HG03378 (cell line): Measurements from ENCODE around the gene PDE9A.

Experiments
- ATAC-seq: cut with Tn5 transposase; IDR thresholded peaks from one replicate; pipeline ENCODE4 v1.9.1; 2021; ENCODE audit warnings: mild to moderate bottlenecking, moderate library complexity; ENCODE audit not compliant: unreplicated experiment

The PDE9A gene

DNA sequence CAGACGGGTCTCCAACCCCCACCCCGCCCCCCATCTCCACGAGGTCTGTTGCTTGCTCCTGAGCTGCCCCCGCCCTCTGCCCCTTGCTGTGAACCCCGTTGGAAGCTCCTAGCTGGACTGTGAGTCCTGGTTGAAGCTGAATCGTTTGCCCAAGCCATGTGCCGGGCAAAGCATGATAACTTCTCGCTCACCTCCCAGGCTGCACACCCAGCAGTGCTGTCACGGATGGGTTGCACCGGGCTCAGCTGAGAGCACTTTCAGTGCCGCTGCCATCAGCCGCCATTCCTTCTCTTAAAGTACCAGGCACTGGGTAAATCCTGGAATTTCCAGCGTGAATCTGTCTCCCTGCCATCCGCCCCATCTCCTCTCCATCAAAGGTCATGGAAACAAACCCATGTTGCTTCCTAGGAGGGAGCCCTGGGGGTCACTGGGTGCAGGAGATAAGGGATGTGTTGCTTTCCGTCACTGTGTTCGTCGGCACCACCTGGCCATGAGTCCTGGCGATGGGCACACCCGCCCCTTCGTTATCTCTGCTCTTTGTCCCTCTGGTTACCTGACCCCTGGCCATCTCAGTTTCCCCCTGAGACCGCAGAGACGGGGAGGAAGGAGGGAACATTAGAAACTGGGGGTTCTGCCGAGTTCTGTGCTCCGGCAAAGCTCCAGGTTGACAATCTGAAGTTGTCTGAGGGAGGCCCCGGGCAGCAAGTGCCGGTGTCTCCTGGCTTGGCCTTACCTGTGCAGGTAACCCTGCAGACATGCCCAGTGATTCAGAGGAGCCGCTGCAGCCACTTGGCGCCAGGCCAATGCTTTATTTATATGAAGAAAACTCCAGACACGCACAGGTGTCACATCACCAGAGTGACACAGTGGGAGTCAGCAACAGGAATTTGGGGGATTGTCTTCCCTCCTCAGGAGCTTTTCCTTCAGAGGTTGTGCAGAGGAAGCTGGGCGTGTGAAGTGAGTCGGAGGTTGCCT, 2.7 kb downstream of the PDE9A start:
- no peak for ATAC-seq

DNA sequence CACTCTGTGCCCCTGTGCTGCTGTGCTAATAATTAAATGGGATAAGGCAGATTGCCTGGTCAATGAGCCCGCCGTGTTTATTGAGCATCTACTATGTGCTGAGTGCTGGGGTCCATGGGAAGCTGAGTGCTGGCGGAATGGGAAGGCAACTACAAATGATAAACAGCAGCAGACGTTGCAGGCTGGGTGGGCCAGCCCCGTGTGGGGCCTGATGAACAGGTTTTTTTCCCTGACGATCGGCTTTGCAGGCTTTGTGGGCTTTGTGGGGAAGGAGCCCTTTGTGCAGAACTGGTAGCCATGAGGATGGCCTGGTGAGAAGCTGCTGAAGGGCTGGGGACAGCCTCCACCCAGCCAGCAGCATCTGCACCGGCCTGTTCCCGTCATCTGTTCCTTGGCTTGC, 3.5 kb downstream of the PDE9A start:
- ATAC-seq: no peak

DNA sequence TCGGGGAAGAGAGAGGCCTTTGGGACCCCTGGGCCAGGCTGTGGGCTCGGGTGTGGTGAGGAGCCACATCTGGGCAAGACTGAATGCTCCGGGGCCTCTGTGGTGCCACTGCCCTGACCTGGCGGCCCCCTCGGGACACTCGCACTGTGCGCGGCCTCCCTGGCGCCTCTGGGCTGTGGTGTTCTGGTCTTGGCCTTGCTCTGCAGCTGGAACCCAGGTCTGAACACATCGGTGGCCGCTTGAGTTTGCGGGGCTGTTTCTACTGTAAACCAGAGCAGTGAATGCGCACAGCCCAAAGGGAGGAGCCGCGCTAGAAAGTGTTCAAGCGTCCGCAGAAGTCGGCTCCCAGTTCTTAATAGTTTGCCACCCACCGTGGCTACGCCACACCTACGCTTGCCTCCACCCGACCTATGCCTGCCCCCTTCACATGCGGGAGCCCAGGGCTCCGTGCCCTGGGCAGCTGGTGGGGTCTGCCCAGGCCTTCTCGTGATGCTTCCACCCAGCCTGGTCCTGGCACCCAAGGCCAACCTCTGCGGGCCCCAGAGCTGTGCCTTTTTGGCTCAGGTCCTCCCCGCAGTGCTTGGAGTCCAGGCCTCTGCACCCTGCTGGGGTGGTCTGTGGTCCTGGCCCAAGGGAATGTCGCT, 4.4 kb downstream of the PDE9A start:
- no peak for ATAC-seq

DNA sequence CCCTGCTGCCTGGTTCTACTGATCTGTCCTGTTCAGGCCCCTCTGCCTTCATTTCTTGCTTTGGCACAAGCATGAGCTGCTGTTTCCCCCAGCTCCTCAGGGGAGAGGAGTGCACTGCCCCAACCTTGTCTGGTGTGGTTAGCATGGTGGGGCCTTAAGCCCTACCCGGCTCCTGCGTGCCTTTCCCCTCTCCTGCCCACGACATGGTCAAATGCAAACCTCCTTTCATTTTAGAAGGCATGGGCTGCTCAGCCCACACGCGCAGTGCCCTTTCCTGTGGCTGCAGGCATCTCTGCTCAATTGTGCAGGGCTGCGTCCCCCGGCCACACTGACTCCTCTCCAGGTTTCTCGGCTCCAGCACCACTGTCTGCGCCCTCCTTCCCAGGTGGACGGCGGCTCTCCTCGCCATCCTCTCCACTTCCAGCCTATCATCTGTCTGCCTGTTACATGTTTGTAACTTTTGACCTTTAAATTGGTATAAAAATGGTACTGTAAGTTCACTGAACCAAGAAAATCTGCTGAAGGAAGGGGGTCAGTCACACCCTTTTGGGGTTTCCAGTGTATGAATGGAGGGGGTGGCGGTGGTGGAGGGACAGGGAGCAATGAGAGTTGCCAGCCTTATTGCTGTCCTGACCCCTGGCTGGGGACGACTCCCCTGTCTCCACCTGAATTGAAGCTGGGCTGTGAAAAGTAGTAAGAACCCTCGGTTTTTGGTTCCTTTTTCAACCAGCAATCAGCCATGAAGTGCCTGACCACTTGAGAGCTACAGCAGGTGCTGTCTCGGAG, 5.1 kb downstream of the PDE9A start:
- ATAC-seq: no peak

DNA sequence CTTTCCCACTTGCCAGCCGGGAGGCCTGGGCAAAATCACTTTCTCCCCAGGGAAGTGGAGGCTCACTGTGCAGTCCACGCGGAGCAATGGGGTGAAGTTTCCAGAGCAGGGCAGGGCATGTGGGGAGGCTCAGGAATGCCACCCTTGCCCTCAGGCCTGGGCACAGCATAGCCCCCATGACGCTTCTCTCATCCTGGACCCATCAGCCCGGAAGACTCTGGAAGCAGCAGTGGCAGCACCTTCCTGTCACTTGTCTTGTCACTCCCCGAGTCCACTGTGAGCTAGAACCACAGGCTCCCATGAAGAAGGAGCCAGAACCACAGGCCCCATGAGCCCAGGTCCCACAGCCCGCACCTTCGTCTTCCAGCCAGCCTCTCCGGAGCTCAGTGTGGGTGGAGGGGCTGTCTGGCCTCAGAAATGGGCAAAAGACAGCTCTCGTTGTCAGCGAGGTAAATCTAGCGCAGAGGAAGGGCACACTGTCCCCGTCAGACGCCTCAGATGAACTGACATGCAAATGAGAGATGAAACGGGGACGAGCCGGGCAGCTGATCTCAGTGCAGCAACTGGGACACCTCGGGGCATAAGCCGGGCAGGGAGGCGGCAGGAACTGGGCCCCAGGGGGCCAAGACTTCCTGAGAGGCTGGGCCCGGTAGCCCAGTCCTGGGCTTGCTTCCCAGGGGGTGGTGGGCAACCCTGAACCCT, 6.1 kb downstream of the PDE9A start:
- ATAC-seq: no peak

DNA sequence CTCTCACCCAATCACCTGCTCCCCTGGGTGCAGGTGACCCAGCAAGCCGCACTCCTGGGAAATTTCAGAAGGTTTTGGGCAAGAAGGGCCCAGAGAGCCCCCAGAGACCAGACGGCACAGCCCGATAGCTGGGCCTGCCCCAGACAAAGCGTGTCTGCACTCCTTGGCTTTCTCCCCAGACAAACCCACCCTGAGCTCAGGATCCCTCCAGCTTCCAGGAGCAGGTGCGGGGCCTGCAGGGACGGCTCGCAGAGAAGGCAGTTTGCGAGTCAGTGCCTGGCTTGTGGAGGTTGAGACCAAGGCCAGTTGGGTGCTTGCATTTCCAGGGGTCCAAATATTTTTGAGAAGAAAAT, 6.7 kb downstream of the PDE9A start:
- no peak for ATAC-seq

DNA sequence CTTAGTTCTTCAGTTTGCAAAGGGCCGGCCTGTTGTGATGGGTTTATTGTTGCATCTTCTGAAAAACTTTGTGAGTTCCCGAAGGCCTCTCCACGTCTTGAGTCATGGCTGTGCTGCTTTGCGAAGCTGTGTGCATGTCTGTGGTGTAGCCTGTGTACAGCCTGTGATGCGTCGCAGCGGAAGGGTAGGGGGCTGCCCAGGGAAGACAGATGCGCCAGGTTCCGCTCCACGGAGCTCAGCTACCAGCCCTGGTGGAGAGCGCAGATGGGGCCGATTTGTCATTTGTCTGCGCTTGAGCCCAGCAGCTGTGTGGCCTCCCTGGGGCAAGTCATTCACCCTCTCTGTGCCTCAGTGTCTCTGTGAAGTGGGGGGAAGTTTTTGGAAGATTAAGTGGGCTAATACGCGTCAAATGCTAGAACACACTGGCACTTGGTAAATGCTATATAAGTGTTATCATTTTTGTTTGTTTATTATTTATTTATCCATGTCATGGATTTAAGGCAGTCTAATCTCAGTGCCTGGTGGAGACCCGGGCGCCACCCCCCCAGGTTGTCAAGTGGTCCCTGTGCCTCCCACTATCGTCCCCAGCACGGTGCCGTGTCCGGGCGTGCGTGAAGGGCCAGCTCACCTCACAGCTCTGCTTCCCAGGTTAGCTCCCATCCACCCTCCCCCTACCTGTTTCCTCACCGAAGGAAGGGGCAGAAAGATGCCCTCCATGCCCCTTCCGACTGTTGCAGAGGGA, 8.4 kb downstream of the PDE9A start:
- no peak for ATAC-seq

DNA sequence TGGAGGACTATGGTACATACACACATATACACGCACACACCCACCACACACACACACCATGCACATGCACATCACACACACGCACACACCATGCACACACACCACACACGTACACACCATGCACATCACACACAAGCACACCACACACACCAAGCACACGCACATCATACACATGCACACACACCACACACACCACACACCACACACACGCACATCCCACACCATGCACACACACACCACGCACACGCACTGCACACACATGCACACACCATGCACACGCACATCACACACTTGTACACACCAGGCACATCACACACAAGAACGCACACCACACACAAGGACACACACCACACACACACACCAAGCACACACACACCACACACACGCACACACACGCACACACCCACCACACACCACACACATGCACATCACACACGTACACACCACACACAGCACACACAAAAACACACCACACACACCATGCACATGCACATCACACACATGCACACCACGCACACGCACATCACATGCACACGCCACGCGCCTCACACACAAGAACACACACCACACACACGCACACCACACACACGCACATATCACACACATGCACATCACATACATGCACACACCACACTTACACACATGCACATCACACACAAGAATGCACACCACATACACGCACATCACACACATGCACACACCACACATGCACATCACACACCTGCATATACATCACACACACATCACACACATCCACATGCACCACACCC, 9.2 kb downstream of the PDE9A start:
- ATAC-seq: no peak

DNA sequence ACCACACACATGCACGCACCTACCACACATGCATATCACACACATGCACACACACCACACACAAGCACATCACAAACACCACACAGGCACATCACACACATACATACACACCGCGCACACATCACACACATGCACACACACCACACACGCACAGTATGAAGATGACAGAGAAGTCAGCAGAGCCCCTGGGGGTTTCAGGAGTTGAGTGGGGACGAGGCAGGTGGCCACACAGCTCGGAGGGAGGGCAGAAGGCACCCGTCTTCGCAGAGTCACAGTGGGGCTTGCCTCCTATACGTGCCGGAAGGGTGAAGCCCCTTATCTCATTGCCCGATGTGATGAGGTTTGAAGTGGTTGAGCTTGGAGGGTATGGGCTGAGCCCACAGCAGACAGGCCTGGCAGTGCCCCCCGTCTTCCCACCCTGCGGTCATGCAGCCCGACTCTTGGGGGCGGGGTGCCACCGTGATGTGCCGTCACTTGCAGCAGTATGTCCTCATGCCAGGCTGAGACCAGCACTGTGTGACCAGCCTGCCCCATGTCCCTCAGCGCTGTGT, 9.9 kb downstream of the PDE9A start:
- no peak for ATAC-seq

DNA sequence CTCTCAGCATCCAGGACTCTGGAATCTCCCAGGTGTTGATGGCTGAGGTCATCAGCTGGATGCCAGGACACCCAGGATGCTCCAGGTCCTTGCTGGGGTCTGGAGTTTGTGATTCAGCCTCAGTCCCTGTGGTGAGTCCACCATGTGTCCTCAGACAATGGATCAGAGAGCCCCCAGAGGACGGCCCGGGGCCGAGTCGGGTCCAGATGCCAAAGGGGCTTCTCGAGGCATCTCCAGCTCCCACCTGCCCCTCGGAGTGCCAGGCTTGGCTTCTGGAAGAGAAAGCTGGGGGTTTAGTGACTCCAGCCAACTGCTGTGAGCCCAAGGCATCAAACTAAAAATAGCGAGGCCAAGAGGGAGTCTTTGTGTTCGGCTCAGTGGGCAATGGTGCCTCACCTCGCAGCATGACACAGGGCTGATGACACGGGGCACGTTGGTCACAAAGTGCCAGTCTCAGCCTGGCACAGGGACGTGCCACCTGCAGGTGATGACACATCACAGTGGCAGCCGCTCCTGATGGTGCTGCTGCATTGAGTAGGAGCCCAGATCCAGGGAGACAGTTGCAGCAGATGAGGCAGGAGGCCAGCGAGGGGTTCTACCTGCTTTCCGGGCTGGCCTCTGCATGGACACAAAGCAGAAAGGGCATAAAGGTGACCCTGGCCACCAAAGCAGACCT, 10.6 kb downstream of the PDE9A start:
- no peak for ATAC-seq

DNA sequence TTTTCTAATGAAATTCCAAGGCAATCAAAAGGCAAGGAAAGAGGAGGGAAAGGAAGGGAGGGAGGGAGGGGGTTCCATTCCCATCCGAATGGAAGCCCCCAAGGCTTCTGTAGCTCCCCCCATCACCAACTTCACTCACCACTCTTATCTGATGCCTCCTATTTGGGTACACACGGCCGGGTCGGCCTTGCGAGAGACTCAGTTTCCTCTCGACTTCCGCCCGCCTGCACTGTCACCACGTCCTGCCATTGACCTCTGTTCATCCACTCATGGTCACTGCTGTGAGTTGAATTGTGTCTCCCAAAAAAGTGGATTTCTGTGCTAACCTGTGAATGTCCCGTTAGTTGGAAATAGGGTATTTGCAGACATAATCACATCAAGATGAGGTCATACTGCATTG, 11.2 kb downstream of the PDE9A start:
- no peak for ATAC-seq

DNA sequence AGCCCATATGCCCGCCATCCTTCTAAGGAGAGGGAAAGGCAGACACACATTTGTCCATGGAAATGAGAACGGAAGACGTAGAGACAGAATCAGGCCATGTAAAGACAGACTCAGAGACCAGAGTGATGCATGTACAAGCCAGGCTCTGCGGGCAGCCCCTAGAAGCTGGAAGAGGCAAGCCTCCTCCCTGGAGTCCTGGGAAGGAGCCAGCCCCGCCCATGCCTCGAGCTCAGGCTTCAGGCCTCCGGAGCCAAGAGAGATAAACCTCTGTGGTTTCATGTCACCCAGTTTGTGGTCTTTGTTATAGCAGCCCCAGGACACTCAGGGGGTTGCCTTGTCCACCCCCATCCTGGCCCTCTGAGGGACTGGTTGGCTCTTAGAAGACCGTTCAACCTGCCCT, 11.6 kb downstream of the PDE9A start:
- ATAC-seq: no peak

DNA sequence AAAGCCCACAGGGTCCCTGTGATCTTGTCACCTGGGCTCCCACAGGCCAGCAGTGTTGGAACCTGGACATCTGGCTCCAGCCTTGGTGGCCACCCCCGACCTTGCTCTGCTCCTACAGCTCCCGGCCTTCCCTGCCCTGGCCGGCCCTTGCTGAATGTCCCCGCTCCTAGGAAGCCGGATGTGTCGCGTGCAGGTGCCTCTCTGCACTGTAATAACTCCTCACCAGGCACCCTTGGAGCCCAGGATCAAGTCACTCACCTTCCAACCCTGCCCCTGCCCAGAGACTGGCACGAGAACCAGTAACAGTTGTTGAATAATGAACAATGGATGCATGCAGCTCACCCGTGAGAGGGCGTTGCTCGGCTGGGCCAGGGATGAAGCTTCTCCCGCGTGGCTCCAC, 12.1 kb downstream of the PDE9A start:
- ATAC-seq: no peak

DNA sequence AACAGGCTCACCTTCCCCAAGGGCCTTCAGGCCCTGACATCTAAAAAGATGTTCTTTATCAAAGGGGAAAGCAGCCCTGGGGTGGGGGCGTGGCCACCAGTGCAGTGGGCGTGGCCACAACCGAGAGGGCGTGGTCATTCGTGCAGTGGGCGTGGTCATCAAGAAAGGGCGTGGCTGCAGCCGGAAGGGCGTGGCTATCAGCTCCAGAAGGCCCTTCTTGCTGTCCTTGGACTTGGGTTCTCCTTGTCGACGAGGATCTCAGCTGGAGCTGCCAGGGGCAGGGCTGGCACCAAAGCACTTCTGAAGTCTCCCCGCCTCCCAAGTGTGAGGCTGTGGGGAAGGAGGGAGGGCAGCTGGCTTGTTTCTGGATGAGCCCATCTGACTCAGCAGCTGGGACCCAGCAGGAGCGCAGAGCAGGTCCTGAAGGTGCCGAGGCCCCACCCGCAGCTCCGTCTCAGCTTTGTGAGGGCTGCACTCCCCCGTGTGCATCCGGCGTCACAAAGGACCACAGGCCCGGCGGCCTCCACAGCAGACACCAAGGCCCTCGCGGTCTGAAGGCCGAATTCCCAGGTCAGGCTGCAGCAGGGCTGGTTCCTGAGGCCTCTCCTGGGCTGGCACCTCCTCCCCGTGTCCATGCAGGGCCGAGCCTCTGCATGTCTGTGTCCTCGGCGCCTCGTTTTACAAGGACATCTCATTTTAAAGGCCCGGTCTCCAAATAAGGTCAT, 12.8 kb downstream of the PDE9A start:
- ATAC-seq: no peak

DNA sequence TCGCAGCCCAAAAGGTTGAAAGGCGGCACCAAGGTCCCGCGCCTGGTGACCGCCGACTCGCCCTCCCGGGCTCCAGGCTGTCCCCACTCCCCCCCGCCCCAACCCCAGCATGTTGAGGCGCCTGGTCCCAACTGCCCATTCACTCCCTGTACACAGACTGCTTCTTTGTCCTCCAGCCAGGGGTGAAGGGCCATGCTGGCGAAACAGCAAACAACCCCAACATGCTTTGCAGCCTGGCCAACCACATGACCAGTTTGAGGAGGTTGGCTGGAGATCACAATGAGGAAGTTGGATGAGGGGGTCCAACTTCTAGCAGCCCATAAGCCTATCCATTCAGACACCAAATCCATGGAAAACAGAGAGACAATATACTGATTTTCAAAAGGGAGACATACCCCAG, 13.5 kb downstream of the PDE9A start:
- no peak for ATAC-seq

DNA sequence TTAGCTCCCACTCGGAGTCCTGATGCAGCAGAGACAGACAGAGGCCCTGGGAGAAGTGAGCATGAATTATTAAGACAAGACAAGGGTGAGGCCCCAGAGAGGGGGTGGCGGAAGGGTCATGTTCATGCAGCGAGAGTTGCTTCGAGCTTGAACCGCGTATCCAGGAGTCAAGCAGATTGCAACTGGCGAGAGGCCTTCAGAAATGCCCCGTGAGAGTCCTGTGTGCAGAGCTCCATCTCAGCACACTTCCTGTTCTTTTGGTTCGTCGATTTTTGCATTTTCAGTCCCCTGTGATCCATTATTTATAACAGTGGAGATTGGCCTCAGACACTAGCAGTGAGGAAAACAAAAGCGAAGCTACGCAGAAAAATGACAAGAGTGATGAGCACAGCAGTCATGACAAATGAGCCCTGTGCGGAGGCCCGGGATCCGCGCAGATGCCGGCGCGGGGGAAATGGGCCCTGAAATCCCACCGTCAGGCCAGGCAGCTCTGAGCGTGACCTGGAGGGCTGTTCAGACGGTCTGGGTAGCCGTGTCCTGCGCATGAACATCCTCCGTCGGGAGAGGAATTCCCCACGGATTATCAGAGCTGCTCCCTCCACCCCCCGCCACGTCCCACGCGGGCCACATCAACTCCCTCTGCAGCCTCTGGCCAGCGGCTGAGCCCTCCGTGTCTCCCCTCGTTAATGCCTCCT, 15.0 kb downstream of the PDE9A start:
- no peak for ATAC-seq

DNA sequence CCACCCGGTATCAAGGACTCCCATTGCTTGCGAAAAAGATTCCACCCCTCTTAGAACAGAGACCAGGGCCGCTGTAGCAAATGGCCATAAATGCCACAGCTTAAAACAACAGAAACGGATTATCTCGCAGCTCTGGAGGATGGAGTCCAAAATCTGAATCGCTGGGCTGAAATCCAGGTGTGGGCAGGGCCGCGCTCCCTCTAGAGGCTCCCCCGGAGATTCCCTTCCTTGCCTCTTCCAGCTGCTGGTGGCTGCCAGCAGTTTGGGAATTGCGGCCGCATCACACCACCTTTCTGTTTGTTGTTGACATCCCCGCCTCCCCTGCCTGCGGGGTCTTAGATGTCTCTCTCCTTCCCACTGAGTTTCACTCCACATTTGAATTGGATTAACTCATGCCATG, 15.6 kb downstream of the PDE9A start:
- no peak for ATAC-seq
